Upper lobe of right lung (tissue), 1 donor: ENCODE measurements around the gene TGFB2. TPM values are rescaled to one million over a fixed set of nuclear protein-coding genes. Genes with fewer than 3 reads are reported as not detected.

ENCODE experiments used
- ATAC-seq: fragments of 200-7000 bp; cut with Tn5 transposase; one replicate; pipeline ENCODE4 v1.9.1; 2020; ENCODE audit warnings: mild to moderate bottlenecking, moderate library complexity
- DNase-seq: peaks from one replicate; pipeline ENCODE4 v3.0.0-alpha.2; 2020
- H3K27ac ChIP-seq: fragments of 200-600 bp; one replicate; pipeline ENCODE4 v1.8.0; 2022
- H3K27me3 ChIP-seq: fragments of 200-600 bp; one replicate; pipeline ENCODE4 v1.8.0; 2022; ENCODE audit warnings: mild to moderate bottlenecking
- H3K36me3 ChIP-seq: fragments of 200-600 bp; one replicate; pipeline ENCODE4 v1.8.0; 2022
- H3K4me1 ChIP-seq: fragments of 200-600 bp; one replicate; pipeline ENCODE4 v1.8.0; 2022
- H3K4me3 ChIP-seq: fragments of 200-600 bp; one replicate; pipeline ENCODE4 v1.8.0; 2022; ENCODE audit warnings: mild to moderate bottlenecking
- H3K9me3 ChIP-seq: fragments of 200-600 bp; one replicate; pipeline ENCODE4 v1.8.0; 2022
- intact Hi-C: fragments of 100-400 bp; cut with DNase I; formaldehyde crosslinking; loops from one replicate; pipeline ENCODE4 v1.11.0; 2022
- total RNA-seq: library from RNA; stranded (reverse); fragmentation: NEBNext Ultra II Directional; extraction: Animal tissue kit (Norgen Biotek cat#: 25700); gene quantifications from one replicate; pipeline ENCODE4 v1.2.1, GENCODE V29; 2021
- TF ChIP-seq, protein P1 (sequence below): fragments of 200-600 bp; IDR thresholded peaks from one replicate; pipeline ENCODE4 v1.8.0; 2022; ENCODE audit warnings: antibody characterized with exemption
- donor health status: DM: no; HTN: yes; CAD: no; lungs with severe emphysema.

Gene TGFB2
- total RNA-seq, 1 donor from 2014 or later, result 19.8 TPM

DNA sequence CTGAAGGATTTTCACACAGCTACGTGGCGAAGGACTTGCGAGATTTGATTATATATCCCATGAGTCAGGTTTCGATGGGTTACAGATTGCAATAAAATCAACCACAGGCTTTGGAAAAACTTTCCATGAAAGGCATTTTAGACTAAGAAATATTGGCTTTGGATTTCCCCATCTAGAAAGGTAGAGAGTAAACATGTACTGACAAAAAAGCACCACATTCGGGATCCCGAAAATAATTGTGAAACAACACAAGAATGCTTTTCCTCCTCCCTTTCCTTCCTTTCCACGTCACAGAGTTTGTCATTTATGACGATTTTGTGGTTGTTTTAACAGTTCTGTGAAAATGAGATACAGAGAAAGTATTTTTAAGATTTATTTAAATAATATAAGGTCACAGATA is 38.5 kb downstream of the TGFB2 start:
- Histone ChIP-seq H3K36me3 (no peaks in the 10 kb centered on the region), H3K27me3 (no peaks in the 10 kb centered on the region), H3K4me1 (peaks cover 19% of the 10 kb centered on the region), H3K9me3 (no peaks in the 10 kb centered on the region), H3K27ac (no peak overlapping the region), H3K4me3 (no peak overlapping the region)
- TF ChIP-seq, protein P1, sequence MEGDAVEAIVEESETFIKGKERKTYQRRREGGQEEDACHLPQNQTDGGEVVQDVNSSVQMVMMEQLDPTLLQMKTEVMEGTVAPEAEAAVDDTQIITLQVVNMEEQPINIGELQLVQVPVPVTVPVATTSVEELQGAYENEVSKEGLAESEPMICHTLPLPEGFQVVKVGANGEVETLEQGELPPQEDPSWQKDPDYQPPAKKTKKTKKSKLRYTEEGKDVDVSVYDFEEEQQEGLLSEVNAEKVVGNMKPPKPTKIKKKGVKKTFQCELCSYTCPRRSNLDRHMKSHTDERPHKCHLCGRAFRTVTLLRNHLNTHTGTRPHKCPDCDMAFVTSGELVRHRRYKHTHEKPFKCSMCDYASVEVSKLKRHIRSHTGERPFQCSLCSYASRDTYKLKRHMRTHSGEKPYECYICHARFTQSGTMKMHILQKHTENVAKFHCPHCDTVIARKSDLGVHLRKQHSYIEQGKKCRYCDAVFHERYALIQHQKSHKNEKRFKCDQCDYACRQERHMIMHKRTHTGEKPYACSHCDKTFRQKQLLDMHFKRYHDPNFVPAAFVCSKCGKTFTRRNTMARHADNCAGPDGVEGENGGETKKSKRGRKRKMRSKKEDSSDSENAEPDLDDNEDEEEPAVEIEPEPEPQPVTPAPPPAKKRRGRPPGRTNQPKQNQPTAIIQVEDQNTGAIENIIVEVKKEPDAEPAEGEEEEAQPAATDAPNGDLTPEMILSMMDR, result no peak
- ATAC-seq, result no peak
- intact Hi-C loops, result no loop called here
- no peak for DNase-seq

DNA sequence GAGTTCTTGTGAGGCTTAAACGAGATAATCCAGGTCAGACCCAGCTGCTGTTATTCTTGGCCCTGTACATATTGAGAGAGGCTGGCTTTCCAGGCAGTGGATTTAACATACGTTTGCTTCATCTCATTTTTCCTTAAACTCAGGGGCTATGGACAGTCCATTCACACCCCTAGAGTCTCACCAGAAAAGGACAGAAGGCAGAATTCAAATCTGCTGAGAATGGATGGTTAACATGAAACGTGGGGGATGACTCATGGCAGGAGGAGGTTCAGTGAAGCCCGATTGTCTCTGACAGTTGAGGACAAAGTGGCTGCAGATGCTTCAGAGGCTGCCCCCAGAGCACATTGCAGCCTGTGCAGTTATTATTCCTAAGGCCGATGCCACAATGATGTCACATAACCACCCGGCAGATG is 39.5 kb downstream of the TGFB2 start:
- TF ChIP-seq, protein P1, result no peak
- H3K9me3 ChIP-seq, result no peaks in the 10 kb centered on the region
- no peak overlapping the region for H3K4me3 ChIP-seq
- H3K27ac ChIP-seq, result no peak overlapping the region
- intact Hi-C loops, result no loop called here
- H3K4me1 ChIP-seq, result peaks cover 19% of the 10 kb centered on the region
- H3K36me3 ChIP-seq, result no peaks in the 10 kb centered on the region
- no peak for DNase-seq
- no peaks in the 10 kb centered on the region for H3K27me3 ChIP-seq
- ATAC-seq, result no peak

DNA sequence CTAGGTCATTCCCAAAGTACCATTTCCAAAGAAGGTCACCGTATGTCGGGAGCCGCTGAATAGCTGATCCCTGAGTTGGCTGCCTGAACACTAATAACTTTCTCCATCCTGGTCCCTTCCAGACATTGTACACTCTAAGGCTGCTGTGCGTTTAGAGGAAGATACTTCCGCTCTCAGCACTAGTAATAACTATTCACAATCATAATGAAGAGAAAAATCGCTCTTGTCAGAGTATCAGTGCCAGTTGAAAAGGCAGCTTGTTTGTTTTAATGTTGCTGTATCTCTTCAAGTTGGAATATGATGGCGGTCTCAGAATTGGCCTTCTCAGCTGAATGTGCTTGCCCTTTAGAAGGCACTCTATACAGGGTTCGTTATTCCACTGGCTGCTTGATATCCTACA is 43.5 kb downstream of the TGFB2 start:
- DNase-seq (no peak), ATAC-seq (no peak)
- intact Hi-C loops, result no loop called here
- Histone ChIP-seq H3K4me1 (peaks cover 4% of the 10 kb centered on the region), H3K27ac (no peak overlapping the region), H3K9me3 (no peaks in the 10 kb centered on the region), H3K36me3 (no peaks in the 10 kb centered on the region), H3K27me3 (no peaks in the 10 kb centered on the region), H3K4me3 (no peak overlapping the region)
- TF ChIP-seq, protein P1, result no peak

DNA sequence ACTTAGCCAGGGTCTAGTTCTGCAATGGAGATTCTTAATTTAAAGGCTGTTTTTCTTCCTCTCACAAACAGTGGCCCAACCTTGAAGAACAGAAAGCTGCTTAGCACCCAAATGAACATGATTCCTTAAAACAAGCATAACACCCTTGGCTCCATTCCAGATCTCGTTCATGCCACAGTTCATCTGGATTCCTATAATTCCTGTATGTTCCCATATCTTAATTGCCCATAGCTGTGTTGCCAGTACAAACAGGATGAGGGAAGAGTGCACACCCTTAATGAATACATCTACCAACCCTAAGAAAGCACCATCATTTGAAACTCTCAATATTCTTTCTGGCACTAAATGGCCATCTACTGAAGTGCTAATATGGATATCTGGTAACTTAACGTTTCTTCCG is 45.5 kb downstream of the TGFB2 start:
- TF ChIP-seq, protein P1, result no peak
- Histone ChIP-seq H3K36me3 (no peaks in the 10 kb centered on the region), H3K27ac (no peak overlapping the region), H3K9me3 (no peaks in the 10 kb centered on the region), H3K4me1 (peaks cover 4% of the 10 kb centered on the region), H3K4me3 (no peak overlapping the region), H3K27me3 (no peaks in the 10 kb centered on the region)
- ATAC-seq (no peak), DNase-seq (no peak)
- intact Hi-C loops, result no loop called here

DNA sequence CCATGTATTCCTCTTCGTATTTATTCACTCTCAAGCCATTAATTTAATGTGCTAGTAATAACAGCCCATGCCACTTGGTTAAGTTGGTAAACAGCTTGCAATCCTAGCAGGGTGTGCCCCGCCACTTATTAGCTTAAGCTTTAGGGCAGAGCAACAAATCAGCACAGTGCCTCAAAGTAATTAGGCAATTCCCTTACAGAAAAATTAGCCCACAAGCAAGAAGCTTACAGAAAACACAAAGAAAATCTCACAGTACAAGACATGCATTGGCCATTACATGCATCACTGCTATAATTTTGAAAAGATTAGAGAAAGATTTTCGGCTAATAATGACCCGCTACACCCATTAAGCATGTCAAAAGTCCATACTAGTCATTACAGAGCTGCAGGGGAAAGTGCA is 47.6 kb downstream of the TGFB2 start:
- DNase-seq (no peak), ATAC-seq (no peak)
- intact Hi-C loops, result no loop called here
- Histone ChIP-seq H3K4me1 (peaks cover 4% of the 10 kb centered on the region), H3K27me3 (no peaks in the 10 kb centered on the region), H3K27ac (no peak overlapping the region), H3K9me3 (no peaks in the 10 kb centered on the region), H3K4me3 (no peak overlapping the region), H3K36me3 (no peaks in the 10 kb centered on the region)
- TF ChIP-seq, protein P1, result no peak

DNA sequence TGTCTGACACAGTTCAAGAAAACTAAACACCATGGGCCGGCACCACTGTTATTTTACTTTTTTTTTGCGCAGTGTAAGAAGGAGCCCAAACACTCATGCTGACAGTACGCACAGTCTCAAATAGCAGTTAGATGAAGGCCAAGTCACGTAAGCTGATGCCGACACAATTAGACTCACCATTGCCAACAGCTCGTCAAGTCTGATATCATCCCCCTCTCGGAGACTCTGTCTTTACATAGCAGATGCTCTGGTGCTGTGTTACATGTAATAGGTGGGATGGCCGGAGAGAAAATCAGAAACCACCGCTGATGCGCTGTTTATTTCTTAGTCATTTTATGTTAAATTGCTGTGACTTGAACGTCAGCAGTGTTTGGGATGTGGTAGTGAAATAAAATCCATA is 49.3 kb downstream of the TGFB2 start:
- TF ChIP-seq, protein P1, result no peak
- Histone ChIP-seq H3K4me3 (no peak overlapping the region), H3K27me3 (no peaks in the 10 kb centered on the region), H3K9me3 (no peaks in the 10 kb centered on the region), H3K36me3 (no peaks in the 10 kb centered on the region), H3K27ac (no peak overlapping the region), H3K4me1 (peaks cover 4% of the 10 kb centered on the region)
- no peak for DNase-seq
- ATAC-seq, result no peak
- intact Hi-C loops, result no loop called here
